ENCODE measurements around the gene ADAMTS6. TPM values are rescaled to one million over a fixed set of nuclear protein-coding genes. Genes with fewer than 3 reads are reported as not detected.

Gene ADAMTS6
- total RNA-seq, 1 donor from 2014 or later: 16.7 TPM

GRCh38 chr5:65199993-65200675 is 281.6 kb downstream of the ADAMTS6 start:
- DNase-seq (ENCODE audit: low spot score): no peak
- peaks cover 4% of the 10 kb centered on the region for H3K27me3 Mint-ChIP-seq (ENCODE audit: unreplicated experiment)
- no peak overlapping the region for H3K4me3 Mint-ChIP-seq (ENCODE audit: unreplicated experiment)
- TF ChIP-seq, protein P1, sequence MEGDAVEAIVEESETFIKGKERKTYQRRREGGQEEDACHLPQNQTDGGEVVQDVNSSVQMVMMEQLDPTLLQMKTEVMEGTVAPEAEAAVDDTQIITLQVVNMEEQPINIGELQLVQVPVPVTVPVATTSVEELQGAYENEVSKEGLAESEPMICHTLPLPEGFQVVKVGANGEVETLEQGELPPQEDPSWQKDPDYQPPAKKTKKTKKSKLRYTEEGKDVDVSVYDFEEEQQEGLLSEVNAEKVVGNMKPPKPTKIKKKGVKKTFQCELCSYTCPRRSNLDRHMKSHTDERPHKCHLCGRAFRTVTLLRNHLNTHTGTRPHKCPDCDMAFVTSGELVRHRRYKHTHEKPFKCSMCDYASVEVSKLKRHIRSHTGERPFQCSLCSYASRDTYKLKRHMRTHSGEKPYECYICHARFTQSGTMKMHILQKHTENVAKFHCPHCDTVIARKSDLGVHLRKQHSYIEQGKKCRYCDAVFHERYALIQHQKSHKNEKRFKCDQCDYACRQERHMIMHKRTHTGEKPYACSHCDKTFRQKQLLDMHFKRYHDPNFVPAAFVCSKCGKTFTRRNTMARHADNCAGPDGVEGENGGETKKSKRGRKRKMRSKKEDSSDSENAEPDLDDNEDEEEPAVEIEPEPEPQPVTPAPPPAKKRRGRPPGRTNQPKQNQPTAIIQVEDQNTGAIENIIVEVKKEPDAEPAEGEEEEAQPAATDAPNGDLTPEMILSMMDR (IDR thresholded peaks at IDR 0.05; ENCODE audit: unreplicated experiment): no peak
- peaks cover 7% of the 10 kb centered on the region for H3K4me1 Mint-ChIP-seq (ENCODE audit: unreplicated experiment)
- H3K36me3 Mint-ChIP-seq (ENCODE audit: low read depth, unreplicated experiment): no peaks in the 10 kb centered on the region
- no peak overlapping the region for H3K27ac Mint-ChIP-seq (ENCODE audit: unreplicated experiment)
- H3K9me3 Mint-ChIP-seq (ENCODE audit: unreplicated experiment): no peaks in the 10 kb centered on the region

GRCh38 chr5:65198456-65199120 is 283.1 kb downstream of the ADAMTS6 start:
- no peak overlapping the region for H3K27ac Mint-ChIP-seq (ENCODE audit: unreplicated experiment)
- TF ChIP-seq, protein P1 (IDR thresholded peaks at IDR 0.05; ENCODE audit: unreplicated experiment): no peak
- peaks cover 4% of the 10 kb centered on the region for H3K27me3 Mint-ChIP-seq (ENCODE audit: unreplicated experiment)
- DNase-seq (ENCODE audit: low spot score): no peak
- H3K4me3 Mint-ChIP-seq (ENCODE audit: unreplicated experiment): no peak overlapping the region
- H3K36me3 Mint-ChIP-seq (ENCODE audit: low read depth, unreplicated experiment): no peaks in the 10 kb centered on the region
- no peaks in the 10 kb centered on the region for H3K9me3 Mint-ChIP-seq (ENCODE audit: unreplicated experiment)
- peaks cover 7% of the 10 kb centered on the region for H3K4me1 Mint-ChIP-seq (ENCODE audit: unreplicated experiment)

DNA sequence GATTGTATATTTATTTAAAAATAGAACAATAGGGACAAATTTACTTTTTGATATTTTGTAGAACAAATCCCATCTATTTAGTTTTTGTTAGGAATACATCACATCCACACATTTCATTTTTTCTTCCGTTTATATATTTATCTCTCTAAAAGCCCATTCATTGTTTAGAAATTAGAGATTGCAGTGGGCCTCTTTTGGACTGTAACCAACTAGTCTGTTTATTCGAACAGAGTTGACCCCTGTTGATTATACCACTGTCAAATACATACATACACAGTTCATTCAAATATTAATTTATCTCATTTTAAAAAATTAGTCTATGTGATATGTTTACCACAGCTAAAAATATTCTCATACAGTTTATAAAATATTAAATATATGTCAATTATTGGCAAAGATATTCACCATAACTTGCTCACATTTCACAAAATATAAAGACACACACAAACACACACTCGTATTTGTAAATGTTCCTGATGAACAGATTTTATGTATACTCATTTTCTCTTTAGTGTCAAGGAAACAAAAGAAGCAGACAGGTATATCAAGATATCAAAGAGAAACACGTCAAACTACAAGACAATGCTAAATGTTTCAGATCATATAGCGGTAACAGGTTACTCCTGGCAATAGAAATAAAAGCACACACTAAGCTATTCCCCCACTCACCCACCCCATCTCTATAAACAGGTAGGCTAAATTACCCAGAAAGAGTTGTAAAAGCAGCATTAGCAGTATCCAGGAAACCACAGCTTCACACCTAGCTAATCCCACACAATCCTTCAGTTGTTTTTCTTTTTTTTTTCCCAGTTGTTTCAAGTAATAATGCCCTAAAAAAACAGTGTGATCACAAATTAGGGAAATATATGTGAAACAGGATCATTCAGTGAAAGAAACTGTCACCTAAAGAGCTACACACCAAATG is 283.9 kb downstream of the ADAMTS6 start:
- Mint-ChIP-seq H3K36me3 (ENCODE audit: low read depth, unreplicated experiment) (no peaks in the 10 kb centered on the region), H3K4me1 (ENCODE audit: unreplicated experiment) (peaks cover 7% of the 10 kb centered on the region), H3K27ac (ENCODE audit: unreplicated experiment) (no peak overlapping the region), H3K9me3 (ENCODE audit: unreplicated experiment) (no peaks in the 10 kb centered on the region), H3K27me3 (ENCODE audit: unreplicated experiment) (peaks cover 3% of the 10 kb centered on the region), H3K4me3 (ENCODE audit: unreplicated experiment) (no peak overlapping the region)
- TF ChIP-seq, protein P1 (IDR thresholded peaks at IDR 0.05; ENCODE audit: unreplicated experiment): no peak
- DNase-seq (ENCODE audit: low spot score): no peak

DNA sequence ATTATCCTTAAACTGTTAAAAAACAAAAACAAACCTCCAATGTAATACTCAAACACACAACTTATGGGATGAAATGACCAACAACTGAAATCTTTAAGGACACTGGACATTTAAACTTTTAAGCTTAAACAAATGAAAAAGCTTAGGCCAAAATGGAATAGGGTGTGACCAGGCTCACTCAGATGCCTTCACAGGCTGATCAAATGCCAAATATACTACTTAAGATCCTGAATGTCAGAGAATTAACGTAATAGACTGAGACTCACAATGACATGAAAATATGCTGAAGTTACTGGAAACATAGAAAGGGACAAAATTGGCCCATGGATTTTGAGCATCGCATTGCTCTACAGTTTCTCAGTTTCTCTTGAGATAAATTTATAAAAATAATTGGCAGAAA is 286.8 kb downstream of the ADAMTS6 start:
- Mint-ChIP-seq H3K4me3 (ENCODE audit: unreplicated experiment) (no peak overlapping the region), H3K4me1 (ENCODE audit: unreplicated experiment) (peaks cover 7% of the 10 kb centered on the region), H3K36me3 (ENCODE audit: low read depth, unreplicated experiment) (no peaks in the 10 kb centered on the region), H3K27me3 (ENCODE audit: unreplicated experiment) (no peaks in the 10 kb centered on the region), H3K27ac (ENCODE audit: unreplicated experiment) (no peak overlapping the region), H3K9me3 (ENCODE audit: unreplicated experiment) (no peaks in the 10 kb centered on the region)
- TF ChIP-seq, protein P1 (IDR thresholded peaks at IDR 0.05; ENCODE audit: unreplicated experiment): no peak
- DNase-seq (ENCODE audit: low spot score): no peak
